Smooth muscle cell (in vitro differentiated cells): ENCODE measurements around the gene CWC25. TPM values are rescaled to one million over a fixed set of nuclear protein-coding genes. Genes with fewer than 3 reads are reported as not detected.

Experiments
- DNase-seq: peaks from one replicate; lab custom pipeline; 2025; ENCODE audit not compliant: unreplicated experiment; lab: John Stamatoyannopoulos, UW
- H2AFZ ChIP-seq: fragments of 200-600 bp; sonication (generic); 2 replicates; pipeline ENCODE4 v1.6.0; 2016; ENCODE audit warnings: antibody characterized with exemption, low read depth, mild to moderate bottlenecking
- H3F3A ChIP-seq: fragments of 200-600 bp; sonication (generic); 2 replicates; pipeline ENCODE4 v1.6.0; 2017; ENCODE audit warnings: antibody characterized with exemption, low read depth
- H3K27ac ChIP-seq: fragments of 200-600 bp; sonication (generic); 2 replicates; pipeline ENCODE4 v1.5.1; 2016; ENCODE audit warnings: low read depth, mild to moderate bottlenecking
- H3K27me3 ChIP-seq: fragments of 200-600 bp; sonication (generic); 2 replicates; pipeline ENCODE4 v1.6.1; 2016; ENCODE audit warnings: low read depth, mild to moderate bottlenecking
- H3K36me3 ChIP-seq: fragments of 200-600 bp; sonication (generic); 2 replicates; pipeline ENCODE4 v1.5.1; 2016; ENCODE audit warnings: low read depth
- H3K4me1 ChIP-seq: fragments of 200-600 bp; sonication (generic); 2 replicates; pipeline ENCODE4 v1.5.1; 2016; ENCODE audit warnings: low read depth
- H3K4me2 ChIP-seq: fragments of 200-600 bp; sonication (generic); 2 replicates; pipeline ENCODE4 v1.6.0; 2016; ENCODE audit warnings: mild to moderate bottlenecking
- H3K4me3 ChIP-seq: fragments of 200-600 bp; sonication (generic); 2 replicates; pipeline ENCODE4 v1.5.1; 2016; ENCODE audit warnings: mild to moderate bottlenecking
- H3K79me2 ChIP-seq: fragments of 200-600 bp; sonication (generic); 2 replicates; pipeline ENCODE4 v1.6.0; 2016; ENCODE audit warnings: low read depth, mild to moderate bottlenecking
- H3K9ac ChIP-seq: fragments of 200-600 bp; sonication (generic); 2 replicates; pipeline ENCODE4 v1.6.0; 2016; ENCODE audit warnings: low read depth
- H3K9me3 ChIP-seq: fragments of 200-600 bp; sonication (generic); replicated peaks from 2 replicates; pipeline ENCODE4 v1.5.1; 2016; ENCODE audit warnings: low read depth
- H4K20me1 ChIP-seq: fragments of 200-600 bp; sonication (generic); 2 replicates; pipeline ENCODE4 v1.6.0; 2016; ENCODE audit warnings: low read depth
- CTCF ChIP-seq: fragments of 200-600 bp; sonication (generic); IDR thresholded peaks from 2 replicates; pipeline ENCODE4 v1.5.1; 2017; ENCODE audit warnings: borderline replicate concordance, mild to moderate bottlenecking, antibody characterized with exemption; ENCODE audit not compliant: insufficient read depth, poor library complexity, severe bottlenecking
- WGBS: methylation state at CpG from one replicate; pipeline ENCODE4 v1.1.7; 2016; ENCODE audit warnings: low lambda C conversion rate; 5-methylcytosine and 5-hydroxymethylcytosine counted together
- polyA plus RNA-seq: library from polyadenylated mRNA; unstranded; fragments of >200 nt; fragmentation: Nextera tagmentation; extraction: Ambion mirVana; gene quantifications from 2 replicates; pipeline ENCODE4 v1.2.1, GENCODE V29; 2016
- total RNA-seq: library from RNA; depleted of rRNA; stranded (reverse); fragments of >200 nt; gene quantifications from 2 replicates; pipeline ENCODE4 v1.2.3, GENCODE V29; 2014

CWC25 gene
- total and polyA plus RNA-seq, 2 experiments from 2014 or later: 9.2 to 11.0 TPM

- 78% methylated on average over 2 of the region's 2 CpGs for WGBS
- TF ChIP-seq CTCF: no peak
- H3K27me3 ChIP-seq: no peaks in the 10 kb centered on the region
- H3K4me1 ChIP-seq: peaks cover 22% of the 10 kb centered on the region
- peaks cover 7% of the 10 kb centered on the region for H3K36me3 ChIP-seq
- H3K4me3 ChIP-seq: peak overlapping the region; percentile 83
- peak overlapping the region; percentile 97 for H3K9ac ChIP-seq
- DNase-seq: no peak
- H3K9me3 ChIP-seq: no peaks in the 10 kb centered on the region
- peak overlapping the region; percentile 98 for H3K27ac ChIP-seq
- H4K20me1 ChIP-seq: peaks cover 59% of the 10 kb centered on the region
- peak overlapping the region; percentile 100 for H3K4me2 ChIP-seq
- peaks cover 38% of the 10 kb centered on the region for H3F3A ChIP-seq
- peaks cover 36% of the 10 kb centered on the region for H3K79me2 ChIP-seq
- H2AFZ ChIP-seq: no peak overlapping the region
Observed at GRCh38 chr17:38851434-38851833, 26.3 kb upstream of the CWC25 start.

- peak overlapping the region; percentile 98 for H3K27ac ChIP-seq
Observed at GRCh38 chr17:38850374-38850773, 25.3 kb upstream of the CWC25 start.

GRCh38 chr17:38848939-38849605, 24.0 kb upstream of the CWC25 start:
- Histone ChIP-seq H3K27me3 (no peaks in the 10 kb centered on the region), H2AFZ (no peak overlapping the region), H3K4me3 (no peak overlapping the region), H3K9me3 (no peaks in the 10 kb centered on the region), H3K36me3 (peaks cover 7% of the 10 kb centered on the region), H3F3A (peaks cover 38% of the 10 kb centered on the region), H3K4me1 (peaks cover 22% of the 10 kb centered on the region), H3K27ac (no peak overlapping the region), H3K79me2 (peaks cover 36% of the 10 kb centered on the region), H4K20me1 (peaks cover 59% of the 10 kb centered on the region), H3K9ac (no peak overlapping the region), H3K4me2 (no peak overlapping the region)
- 98% methylated on average over 16 of the region's 16 CpGs for WGBS
- no peak for TF ChIP-seq CTCF
- DNase-seq: no peak

More at GRCh38 chr17:38850374-38850773, 25.3 kb upstream of the CWC25 start:
- Histone ChIP-seq H3K4me1 (peaks cover 22% of the 10 kb centered on the region), H3K79me2 (peaks cover 36% of the 10 kb centered on the region), H4K20me1 (peaks cover 59% of the 10 kb centered on the region), H3K27me3 (no peaks in the 10 kb centered on the region), H3K9ac (peak overlapping the region; percentile 97), H2AFZ (no peak overlapping the region), H3K9me3 (no peaks in the 10 kb centered on the region), H3K4me2 (peak overlapping the region; percentile 100), H3F3A (peaks cover 38% of the 10 kb centered on the region), H3K4me3 (no peak overlapping the region), H3K36me3 (peaks cover 7% of the 10 kb centered on the region)
- no peak for TF ChIP-seq CTCF
- WGBS: 95% methylated on average over 7 of the region's 7 CpGs
- DNase-seq: no peak

DNA sequence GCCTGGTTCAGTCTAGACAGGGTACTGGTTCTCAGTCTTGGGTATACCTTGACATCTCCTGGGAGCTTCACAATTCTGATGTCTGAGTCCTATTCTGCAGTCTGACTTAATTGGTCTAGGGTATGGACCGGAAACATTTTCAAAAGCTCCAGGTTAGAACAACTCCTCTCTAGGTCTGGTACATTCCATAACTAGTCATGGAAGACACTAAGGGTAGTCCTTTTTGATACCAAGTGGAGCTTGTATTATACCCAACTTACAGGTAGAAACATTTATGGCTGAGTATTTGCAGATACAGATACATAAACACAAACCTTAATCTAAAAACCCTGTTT, 23.4 kb upstream of the CWC25 start:
- no peak overlapping the region for H3K4me2 ChIP-seq
- H3F3A ChIP-seq: peaks cover 38% of the 10 kb centered on the region
- no peak overlapping the region for H2AFZ ChIP-seq
- no peaks in the 10 kb centered on the region for H3K27me3 ChIP-seq
- DNase-seq: no peak
- no peak for TF ChIP-seq CTCF
- peaks cover 7% of the 10 kb centered on the region for H3K36me3 ChIP-seq
- H3K4me3 ChIP-seq: no peak overlapping the region
- H4K20me1 ChIP-seq: peaks cover 59% of the 10 kb centered on the region
- H3K27ac ChIP-seq: no peak overlapping the region
- H3K9me3 ChIP-seq: no peaks in the 10 kb centered on the region
- 100% methylated on average over 1 of the region's 1 CpG for WGBS
- no peak overlapping the region for H3K9ac ChIP-seq
- H3K79me2 ChIP-seq: peaks cover 36% of the 10 kb centered on the region
- H3K4me1 ChIP-seq: peaks cover 22% of the 10 kb centered on the region
